Glutamatergic neuron (in vitro differentiated cells): Measurements from ENCODE around the gene FMN1. TPM values are rescaled to one million over a fixed set of nuclear protein-coding genes. Genes with fewer than 3 reads are reported as not detected.

Experiments
- DNase-seq: peaks from one replicate; pipeline ENCODE4 v3.0.0; 2022
- H3K27ac Mint-ChIP-seq: one replicate; pipeline ENCODE4 v1.8.0; 2020; ENCODE audit warnings: mild to moderate bottlenecking, mixed read lengths, inconsistent platforms; ENCODE audit not compliant: unreplicated experiment
- H3K27me3 Mint-ChIP-seq: one replicate; pipeline ENCODE4 v1.8.0; 2020; ENCODE audit warnings: mild to moderate bottlenecking, moderate library complexity, mixed read lengths, inconsistent platforms; ENCODE audit not compliant: unreplicated experiment
- H3K36me3 Mint-ChIP-seq: one replicate; pipeline ENCODE4 v1.8.0; 2020; ENCODE audit warnings: mild to moderate bottlenecking, mixed read lengths, inconsistent platforms; ENCODE audit not compliant: unreplicated experiment
- H3K4me1 Mint-ChIP-seq: one replicate; pipeline ENCODE4 v1.8.0; 2020; ENCODE audit warnings: mild to moderate bottlenecking, low read depth, mixed read lengths, inconsistent platforms; ENCODE audit not compliant: unreplicated experiment
- H3K4me3 Mint-ChIP-seq: one replicate; pipeline ENCODE4 v1.8.0; 2020; ENCODE audit warnings: mild to moderate bottlenecking, mixed read lengths, inconsistent platforms; ENCODE audit not compliant: unreplicated experiment
- H3K9me3 Mint-ChIP-seq: one replicate; pipeline ENCODE4 v1.8.0; 2020; ENCODE audit warnings: mild to moderate bottlenecking, moderate library complexity, mixed read lengths, inconsistent platforms; ENCODE audit not compliant: unreplicated experiment
- CTCF ChIP-seq: fragments of 200-600 bp; sonication (generic); IDR thresholded peaks from one replicate; pipeline ENCODE4 v1.5.0; 2021; ENCODE audit not compliant: partially characterized antibody, unreplicated experiment
- total RNA-seq: library from RNA; stranded (reverse); fragmentation: NEBNext Ultra II Directional; extraction: Animal tissue kit (Norgen Biotek cat#: 25700); gene quantifications from one replicate; pipeline ENCODE4 v1.2.1, GENCODE V29; 2021; ENCODE audit not compliant: unreplicated experiment

Gene FMN1
- total RNA-seq, 1 donor from 2014 or later, result 1.1 TPM

GRCh38 chr15:33126559-33127290 lies 67.8 kb downstream of the FMN1 start:
- Mint-ChIP-seq H3K27me3 (peaks cover 1% of the 10 kb centered on the region), H3K4me3 (no peak overlapping the region), H3K27ac (no peak overlapping the region), H3K9me3 (no peaks in the 10 kb centered on the region), H3K36me3 (no peaks in the 10 kb centered on the region), H3K4me1 (no peaks in the 10 kb centered on the region)
- no peak for TF ChIP-seq CTCF
- no peak for DNase-seq

GRCh38 chr15:33125894-33126537 lies 68.5 kb downstream of the FMN1 start:
- DNase-seq, result no peak
- no peak for TF ChIP-seq CTCF
- Mint-ChIP-seq H3K9me3 (no peaks in the 10 kb centered on the region), H3K4me3 (no peak overlapping the region), H3K27me3 (no peaks in the 10 kb centered on the region), H3K4me1 (no peaks in the 10 kb centered on the region), H3K36me3 (no peaks in the 10 kb centered on the region), H3K27ac (no peak overlapping the region)

- Mint-ChIP-seq H3K9me3 (no peaks in the 10 kb centered on the region), H3K27ac (no peak overlapping the region), H3K4me1 (no peaks in the 10 kb centered on the region), H3K4me3 (no peak overlapping the region), H3K27me3 (no peaks in the 10 kb centered on the region), H3K36me3 (no peaks in the 10 kb centered on the region)
- no peak for TF ChIP-seq CTCF
- DNase-seq, result no peak
Observed at GRCh38 chr15:33124811-33125210, 69.7 kb downstream of the FMN1 start.

- Mint-ChIP-seq H3K4me3 (no peak overlapping the region), H3K9me3 (no peaks in the 10 kb centered on the region), H3K36me3 (no peaks in the 10 kb centered on the region), H3K4me1 (no peaks in the 10 kb centered on the region), H3K27me3 (no peaks in the 10 kb centered on the region), H3K27ac (no peak overlapping the region)
- no peak for DNase-seq
- TF ChIP-seq CTCF, result no peak
Observed at GRCh38 chr15:33124279-33124678, 70.2 kb downstream of the FMN1 start.

GRCh38 chr15:33119865-33120264 lies 74.6 kb downstream of the FMN1 start:
- H3K27me3 Mint-ChIP-seq, result no peaks in the 10 kb centered on the region
- H3K36me3 Mint-ChIP-seq, result no peaks in the 10 kb centered on the region
- no peak for TF ChIP-seq CTCF
- no peaks in the 10 kb centered on the region for H3K4me1 Mint-ChIP-seq
- H3K27ac Mint-ChIP-seq, result no peak overlapping the region
- no peak for DNase-seq
- H3K9me3 Mint-ChIP-seq, result no peaks in the 10 kb centered on the region
- no peak overlapping the region for H3K4me3 Mint-ChIP-seq
